GM12865 (cell line): ENCODE results near the gene SNX33.

Experiments used
- DNase-seq: peaks from one replicate; pipeline ENCODE4 v3.0.0; 2010; ENCODE audit warnings: low read depth
- H3K4me3 ChIP-seq: 2 replicates; pipeline ENCODE4 v1.5.1; 2011; ENCODE audit warnings: mild to moderate bottlenecking, low read depth, low read length, control low read depth
- CTCF ChIP-seq: IDR thresholded peaks from 2 replicates; pipeline ENCODE4 v1.5.1; 2011; ENCODE audit warnings: low read length, control low read depth, low read depth, inconsistent platforms; ENCODE audit not compliant: insufficient read depth; ENCODE audit errors: missing control alignments

The SNX33 gene

GRCh38 chr15:75644376-75644775 lies 3.3 kb upstream of the SNX33 start:
- TF ChIP-seq CTCF: no peak
- no peak for DNase-seq
- H3K4me3 ChIP-seq: no peak overlapping the region

- DNase-seq: no peak
- no peak for TF ChIP-seq CTCF
- H3K4me3 ChIP-seq: peak overlapping the region; percentile 85
Measured at GRCh38 chr15:75646112-75646943, 1.4 kb upstream of the SNX33 start.

GRCh38 chr15:75646944-75647364 lies 758 bp upstream of the SNX33 start:
- H3K4me3 ChIP-seq: peak overlapping the region; percentile 85

GRCh38 chr15:75648156-75649000 lies 666 bp downstream of the SNX33 start:
- H3K4me3 ChIP-seq: peak overlapping the region; percentile 85
- no peak for DNase-seq
- TF ChIP-seq CTCF: no peak

More at GRCh38 chr15:75646944-75647364, 758 bp upstream of the SNX33 start:
- DNase-seq: no peak
- TF ChIP-seq CTCF: no peak

GRCh38 chr15:75649045-75649761 lies 1.5 kb downstream of the SNX33 start:
- no peak overlapping the region for H3K4me3 ChIP-seq
- TF ChIP-seq CTCF: no peak
- no peak for DNase-seq

- DNase-seq: no peak
- TF ChIP-seq CTCF: no peak
- no peak overlapping the region for H3K4me3 ChIP-seq
Measured at GRCh38 chr15:75649848-75650247, 2.1 kb downstream of the SNX33 start.
